Measurements from ENCODE around the gene RRN3. TPM values are rescaled to one million over a fixed set of nuclear protein-coding genes. Genes with fewer than 3 reads are reported as not detected.
"Not testable (repeated sequence)": the region's sequence is repeated elsewhere in the genome, so short reads cannot be mapped to it uniquely, and the experiment has no call there.

Gene RRN3
- total RNA-seq, 5 donors from 2014 or later (not counting 1 experiment from before 2014, with no cell fraction given), result 26.5 to 38.0 (median 37.3) TPM

DNA sequence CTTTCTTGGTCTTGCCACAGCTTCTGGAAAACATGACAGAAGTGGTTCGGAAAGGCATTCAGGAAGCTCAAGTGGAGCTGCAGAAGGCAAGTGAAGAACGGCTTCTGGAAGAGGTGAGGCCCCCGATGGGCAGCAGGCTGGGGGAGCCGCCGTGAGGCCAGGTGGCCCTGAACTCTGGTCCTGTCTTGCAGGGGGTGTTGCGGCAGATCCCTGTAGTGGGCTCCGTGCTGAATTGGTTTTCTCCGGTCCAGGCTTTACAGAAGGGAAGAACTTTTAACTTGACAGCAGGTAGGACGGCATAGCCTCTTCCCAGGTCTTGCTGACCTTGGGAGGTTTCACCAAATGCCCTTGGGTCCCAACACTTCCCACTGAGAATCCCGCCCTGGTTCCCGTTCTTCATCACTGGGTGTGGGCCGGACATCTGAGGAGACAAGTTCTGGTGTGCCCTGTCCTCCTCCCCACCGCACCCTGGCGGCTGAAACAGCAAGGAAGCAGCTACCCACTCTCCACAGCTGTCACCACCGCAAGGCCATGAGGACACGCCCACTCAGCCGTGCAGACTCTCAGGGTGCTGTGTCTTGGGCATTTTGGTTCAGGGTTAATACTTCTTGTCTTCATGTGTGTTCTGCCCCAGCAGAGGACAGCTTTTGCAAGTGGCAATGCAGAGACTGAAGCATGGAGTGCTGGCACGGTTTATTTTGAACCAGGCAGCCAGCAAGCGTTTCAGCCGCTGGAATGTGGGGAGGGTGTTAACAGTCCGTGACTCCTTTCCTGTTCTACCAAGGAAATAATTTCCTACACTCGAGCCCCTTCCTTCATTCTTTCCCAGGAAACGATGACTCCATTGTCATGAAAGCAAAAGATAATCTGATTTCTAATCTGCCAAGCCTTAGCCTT is 59.6 kb downstream of the RRN3 start:
- peak overlapping the region in 1 of 2 donors; percentile 22 for H3K27ac Mint-ChIP-seq
- H3K27ac ChIP-seq (ENCODE audit: low read length), result no peak overlapping the region
- H3K9me3 Mint-ChIP-seq, result no peaks in the 10 kb centered on the region
- peaks cover 0 to 20% of the 10 kb centered on the region in 2 experiments for H3K4me1 ChIP-seq (ENCODE audit: control insufficient read depth in 1 of 2, extremely low read depth in 1 of 2, insufficient read depth in 2 of 2, low read length in 2 of 2)
- DNase-seq (no peak), ATAC-seq (replicated peaks in 1 of 4) (no peak)
- H3K27me3 ChIP-seq (replicated peaks in 1 of 2; ENCODE audit: control insufficient read depth in 2 of 2, extremely low read depth in 1 of 2, insufficient read depth in 2 of 2, low read length in 1 of 2), result no peaks in the 10 kb centered on the region
- no peak overlapping the region for H3K4me3 ChIP-seq (ENCODE audit: control insufficient read depth in 1 of 2, extremely low read depth in 1 of 2, low read length in 1 of 2)
- peaks cover 17 to 20% (median 18%) of the 10 kb centered on the region in 3 donors for H3K4me1 Mint-ChIP-seq
- no peak overlapping the region for H3K4me3 Mint-ChIP-seq
- peaks cover 59% of the 10 kb centered on the region for H3K36me3 Mint-ChIP-seq
- POLR2A ChIA-PET, result no interaction called here
- 97% methylated on average over 17 of the region's 23 CpGs for WGBS (ENCODE audit: insufficient coverage)
- no peaks in the 10 kb centered on the region for H3K27me3 Mint-ChIP-seq
- CTCF ChIA-PET, result no interaction called here
- no peaks in the 10 kb centered on the region for H3K9me3 ChIP-seq
- peaks cover 23 to 84% of the 10 kb centered on the region in 2 donors for H3K36me3 ChIP-seq (ENCODE audit: control insufficient read depth in 2 of 2, extremely low read depth in 1 of 2, insufficient read depth in 1 of 2, low read length in 1 of 2)

DNA sequence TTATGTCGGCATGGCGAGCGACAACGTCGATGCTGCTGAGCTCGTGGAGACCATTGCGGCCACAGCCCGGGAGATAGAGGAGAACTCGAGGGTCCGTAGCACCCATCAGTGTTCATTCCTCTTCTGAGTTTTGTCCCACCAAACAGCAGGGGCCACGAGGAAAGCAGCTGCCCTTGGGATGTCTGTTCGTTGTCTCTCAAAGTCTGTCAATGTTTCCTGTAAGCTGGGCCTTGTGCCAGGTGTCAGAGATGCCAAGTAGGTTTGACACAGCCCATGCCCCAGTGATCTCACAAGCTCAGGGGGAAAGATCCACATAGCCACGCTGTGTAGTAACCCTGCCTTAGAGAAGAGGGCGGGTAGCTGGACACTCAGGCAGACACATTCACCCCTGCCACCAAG is 60.8 kb downstream of the RRN3 start:
- H3K27ac ChIP-seq (ENCODE audit: low read length), result no peak overlapping the region
- ATAC-seq (replicated peaks in 1 of 4) (no peak), DNase-seq (no peak)
- peaks cover 20 to 84% of the 10 kb centered on the region in 2 donors for H3K36me3 ChIP-seq (ENCODE audit: control insufficient read depth in 2 of 2, extremely low read depth in 1 of 2, insufficient read depth in 1 of 2, low read length in 1 of 2)
- H3K27me3 Mint-ChIP-seq, result no peaks in the 10 kb centered on the region
- POLR2A ChIA-PET, result no interaction called here
- WGBS (ENCODE audit: insufficient coverage), result 90% methylated on average over 12 of the region's 14 CpGs
- H3K27me3 ChIP-seq (replicated peaks in 1 of 2; ENCODE audit: control insufficient read depth in 2 of 2, extremely low read depth in 1 of 2, insufficient read depth in 2 of 2, low read length in 1 of 2), result no peaks in the 10 kb centered on the region
- H3K4me3 ChIP-seq (ENCODE audit: control insufficient read depth in 1 of 2, extremely low read depth in 1 of 2, low read length in 1 of 2), result no peak overlapping the region
- H3K9me3 ChIP-seq, result no peaks in the 10 kb centered on the region
- H3K4me3 Mint-ChIP-seq, result no peak overlapping the region
- H3K4me1 ChIP-seq (ENCODE audit: control insufficient read depth in 1 of 2, extremely low read depth in 1 of 2, insufficient read depth in 2 of 2, low read length in 2 of 2), result peaks cover 0 to 20% of the 10 kb centered on the region in 2 experiments
- H3K9me3 Mint-ChIP-seq, result no peaks in the 10 kb centered on the region
- CTCF ChIA-PET, result no interaction called here
- H3K27ac Mint-ChIP-seq, result no peak overlapping the region
- H3K4me1 Mint-ChIP-seq, result peaks cover 17 to 20% (median 18%) of the 10 kb centered on the region in 3 donors
- peaks cover 61% of the 10 kb centered on the region for H3K36me3 Mint-ChIP-seq

DNA sequence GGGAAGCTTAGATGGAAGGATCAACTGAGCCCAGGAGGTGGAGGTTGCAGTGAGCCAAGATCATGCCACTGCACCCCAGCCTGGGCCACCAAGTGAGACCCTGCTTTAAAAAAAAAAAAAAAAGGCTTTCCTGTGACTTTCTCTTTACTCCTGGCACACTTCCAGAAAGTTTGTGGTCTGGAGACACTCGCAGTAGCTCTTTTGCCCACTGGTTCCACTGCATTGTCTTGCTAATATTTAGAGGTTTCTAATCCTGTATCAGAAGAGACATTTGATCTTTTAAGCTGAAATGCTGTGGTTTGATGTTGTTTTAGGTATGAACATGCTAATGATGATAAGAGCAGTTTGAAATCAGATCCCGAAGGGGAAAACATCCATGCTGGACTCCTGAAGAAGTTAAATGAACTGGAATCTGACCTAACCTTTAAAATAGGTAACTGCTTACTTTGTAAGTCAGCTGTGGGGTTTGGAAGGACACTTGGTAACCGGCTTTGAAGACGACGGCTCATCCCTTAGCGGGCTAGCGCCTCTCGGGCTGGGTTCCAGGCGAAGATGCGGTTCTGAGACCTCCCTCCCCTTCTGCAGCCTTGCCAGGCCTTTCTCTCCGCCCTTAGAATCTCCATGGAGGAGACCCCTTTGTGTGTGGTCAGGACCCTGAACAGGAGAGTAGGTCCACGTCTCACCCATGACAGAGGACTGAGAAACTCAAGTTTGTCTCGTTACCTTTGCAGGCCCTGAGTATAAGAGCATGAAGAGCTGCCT is 61.3 kb downstream of the RRN3 start:
- H3K4me1 ChIP-seq (ENCODE audit: control insufficient read depth in 1 of 2, extremely low read depth in 1 of 2, insufficient read depth in 2 of 2, low read length in 2 of 2), result peaks cover 0 to 20% of the 10 kb centered on the region in 2 experiments
- H3K36me3 ChIP-seq (ENCODE audit: control insufficient read depth in 2 of 2, extremely low read depth in 1 of 2, insufficient read depth in 1 of 2, low read length in 1 of 2), result peaks cover 20 to 81% of the 10 kb centered on the region in 2 donors
- H3K4me1 Mint-ChIP-seq, result peaks cover 17 to 20% (median 18%) of the 10 kb centered on the region in 3 donors
- 75% methylated on average over 3 of the region's 13 CpGs for whole genome bisulfite sequencing (ENCODE audit: insufficient coverage)
- no peaks in the 10 kb centered on the region for H3K9me3 Mint-ChIP-seq
- H3K27ac ChIP-seq (ENCODE audit: low read length), result no peak overlapping the region
- ATAC-seq (replicated peaks in 1 of 4), result no peak
- H3K27me3 Mint-ChIP-seq, result no peaks in the 10 kb centered on the region
- peak overlapping the region; percentile 28 to 87 for H3K27ac Mint-ChIP-seq
- DNase-seq, result peak in 1 of 35 experiments; percentile 52
- H3K27me3 ChIP-seq (replicated peaks in 1 of 2; ENCODE audit: control insufficient read depth in 2 of 2, extremely low read depth in 1 of 2, insufficient read depth in 2 of 2, low read length in 1 of 2), result no peaks in the 10 kb centered on the region
- peaks cover 63% of the 10 kb centered on the region for H3K36me3 Mint-ChIP-seq
- CTCF ChIA-PET, result interaction anchor here in 1 of 2 donors (0.7 kb wide), 1 partner anchor 648 kb away, joined by 3 read pairs; no protein-coding TSS in a partner anchor
- H3K4me3 ChIP-seq (ENCODE audit: control insufficient read depth in 1 of 2, extremely low read depth in 1 of 2, low read length in 1 of 2), result no peak overlapping the region
- H3K4me3 Mint-ChIP-seq, result no peak overlapping the region
- POLR2A ChIA-PET, result no interaction called here
- no peaks in the 10 kb centered on the region for H3K9me3 ChIP-seq

- Mint-ChIP-seq H3K9me3 (no peaks in the 10 kb centered on the region), H3K4me3 (no peak overlapping the region), H3K36me3 (peaks cover 60% of the 10 kb centered on the region), H3K4me1 (peaks cover 17 to 20% (median 18%) of the 10 kb centered on the region in 3 donors), H3K27me3 (no peaks in the 10 kb centered on the region), H3K27ac (peak overlapping the region; percentile 58 to 87)
- POLR2A ChIA-PET, result no interaction called here
- Histone ChIP-seq H3K36me3 (ENCODE audit: control insufficient read depth in 2 of 2, extremely low read depth in 1 of 2, insufficient read depth in 1 of 2, low read length in 1 of 2) (peaks cover 20 to 78% of the 10 kb centered on the region in 2 donors), H3K27me3 (replicated peaks in 1 of 2; ENCODE audit: control insufficient read depth in 2 of 2, extremely low read depth in 1 of 2, insufficient read depth in 2 of 2, low read length in 1 of 2) (no peaks in the 10 kb centered on the region), H3K4me1 (ENCODE audit: control insufficient read depth in 1 of 2, extremely low read depth in 1 of 2, insufficient read depth in 2 of 2, low read length in 2 of 2) (peaks cover 0 to 20% of the 10 kb centered on the region in 2 experiments), H3K4me3 (ENCODE audit: control insufficient read depth in 1 of 2, extremely low read depth in 1 of 2, low read length in 1 of 2) (no peak overlapping the region), H3K27ac (ENCODE audit: low read length) (peak overlapping the region; percentile 1), H3K9me3 (no peaks in the 10 kb centered on the region)
- ATAC-seq (replicated peaks in 1 of 4) (no peak), DNase-seq (no peak)
- WGBS (ENCODE audit: insufficient coverage), result 94% methylated on average over 8 of the region's 8 CpGs
- CTCF ChIA-PET, result no interaction called here
Observed at GRCh38 chr16:15031586-15031985, 62.5 kb downstream of the RRN3 start.

DNA sequence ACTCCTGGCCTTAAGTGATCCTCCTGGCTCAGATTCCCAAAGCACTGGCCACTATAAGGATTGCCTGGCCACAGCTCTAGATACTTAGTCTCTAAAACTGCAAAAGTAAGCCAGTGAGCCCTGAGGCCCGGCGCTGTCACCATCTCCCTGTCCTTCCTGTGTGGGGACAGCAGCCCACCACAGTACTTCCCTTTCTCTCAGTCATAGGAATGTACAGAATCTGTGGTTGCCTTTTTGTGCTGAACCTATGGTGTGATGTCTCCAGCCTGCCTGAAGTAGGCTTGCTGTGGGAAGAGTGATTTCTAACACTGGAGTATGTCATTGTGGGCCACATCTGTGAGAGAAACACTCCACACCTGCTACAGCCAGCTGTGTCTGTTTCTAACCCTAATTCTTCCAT is 62.9 kb downstream of the RRN3 start:
- peaks cover 0 to 20% of the 10 kb centered on the region in 2 experiments for H3K4me1 ChIP-seq (ENCODE audit: control insufficient read depth in 1 of 2, extremely low read depth in 1 of 2, insufficient read depth in 2 of 2, low read length in 2 of 2)
- CTCF ChIA-PET, result no interaction called here
- H3K9me3 ChIP-seq, result no peaks in the 10 kb centered on the region
- peak in 2 of 4 experiments; percentile 23 to 40 for ATAC-seq (replicated peaks in 1 of 4)
- no peaks in the 10 kb centered on the region for H3K27me3 ChIP-seq (replicated peaks in 1 of 2; ENCODE audit: control insufficient read depth in 2 of 2, extremely low read depth in 1 of 2, insufficient read depth in 2 of 2, low read length in 1 of 2)
- peak in 1 of 35 experiments; percentile 26 for DNase-seq
- POLR2A ChIA-PET, result no interaction called here
- H3K27ac ChIP-seq (ENCODE audit: low read length), result peak overlapping the region; percentile 1
- peaks cover 57% of the 10 kb centered on the region for H3K36me3 Mint-ChIP-seq
- H3K4me1 Mint-ChIP-seq, result peaks cover 17 to 20% (median 18%) of the 10 kb centered on the region in 3 donors
- H3K27me3 Mint-ChIP-seq, result no peaks in the 10 kb centered on the region
- H3K36me3 ChIP-seq (ENCODE audit: control insufficient read depth in 2 of 2, extremely low read depth in 1 of 2, insufficient read depth in 1 of 2, low read length in 1 of 2), result peaks cover 20 to 74% of the 10 kb centered on the region in 2 donors
- no peak overlapping the region for H3K4me3 ChIP-seq (ENCODE audit: control insufficient read depth in 1 of 2, extremely low read depth in 1 of 2, low read length in 1 of 2)
- no CpG with 5 or more reads among the region's 2 CpGs for whole genome bisulfite sequencing (ENCODE audit: insufficient coverage)
- H3K4me3 Mint-ChIP-seq, result no peak overlapping the region
- H3K9me3 Mint-ChIP-seq, result no peaks in the 10 kb centered on the region
- H3K27ac Mint-ChIP-seq, result peak overlapping the region; percentile 58 to 87

- H3K36me3 Mint-ChIP-seq, result peaks cover 62% of the 10 kb centered on the region
- DNase-seq, result not testable (repeated sequence)
Observed at GRCh38 chr16:15029749-15030148, 64.3 kb downstream of the RRN3 start.

More at GRCh38 chr16:15029749-15030148, 64.3 kb downstream of the RRN3 start:
- H3K4me3 ChIP-seq (ENCODE audit: control insufficient read depth in 1 of 2, extremely low read depth in 1 of 2, low read length in 1 of 2); H3K9me3 ChIP-seq; H3K27me3 ChIP-seq (replicated peaks in 1 of 2; ENCODE audit: control insufficient read depth in 2 of 2, extremely low read depth in 1 of 2, insufficient read depth in 2 of 2, low read length in 1 of 2); H3K9me3 Mint-ChIP-seq; CTCF ChIA-PET; POLR2A ChIA-PET; H3K27ac Mint-ChIP-seq; H3K27me3 Mint-ChIP-seq; H3K4me3 Mint-ChIP-seq; H3K27ac ChIP-seq (ENCODE audit: low read length); ATAC-seq (replicated peaks in 1 of 4): not testable (repeated sequence)
- Histone ChIP-seq H3K36me3 (ENCODE audit: control insufficient read depth in 2 of 2, extremely low read depth in 1 of 2, insufficient read depth in 1 of 2, low read length in 1 of 2) (peaks cover 15 to 68% of the 10 kb centered on the region in 2 donors), H3K4me1 (ENCODE audit: control insufficient read depth in 1 of 2, extremely low read depth in 1 of 2, insufficient read depth in 2 of 2, low read length in 2 of 2) (peaks cover 0 to 20% of the 10 kb centered on the region in 2 experiments)
- H3K4me1 Mint-ChIP-seq, result peaks cover 17 to 24% (median 22%) of the 10 kb centered on the region in 3 donors
- 90% methylated on average over 3 of the region's 6 CpGs for WGBS (ENCODE audit: insufficient coverage)
